ENCODE measurements around the gene BAIAP2. TPM values are rescaled to one million over a fixed set of nuclear protein-coding genes. Genes with fewer than 3 reads are reported as not detected.
A peak's percentile ranks its signal among the peaks of the same experiment; 100 is the strongest.

BAIAP2 gene
- total RNA-seq, 2 donors from 2014 or later = 11.0 to 13.9 TPM

DNA sequence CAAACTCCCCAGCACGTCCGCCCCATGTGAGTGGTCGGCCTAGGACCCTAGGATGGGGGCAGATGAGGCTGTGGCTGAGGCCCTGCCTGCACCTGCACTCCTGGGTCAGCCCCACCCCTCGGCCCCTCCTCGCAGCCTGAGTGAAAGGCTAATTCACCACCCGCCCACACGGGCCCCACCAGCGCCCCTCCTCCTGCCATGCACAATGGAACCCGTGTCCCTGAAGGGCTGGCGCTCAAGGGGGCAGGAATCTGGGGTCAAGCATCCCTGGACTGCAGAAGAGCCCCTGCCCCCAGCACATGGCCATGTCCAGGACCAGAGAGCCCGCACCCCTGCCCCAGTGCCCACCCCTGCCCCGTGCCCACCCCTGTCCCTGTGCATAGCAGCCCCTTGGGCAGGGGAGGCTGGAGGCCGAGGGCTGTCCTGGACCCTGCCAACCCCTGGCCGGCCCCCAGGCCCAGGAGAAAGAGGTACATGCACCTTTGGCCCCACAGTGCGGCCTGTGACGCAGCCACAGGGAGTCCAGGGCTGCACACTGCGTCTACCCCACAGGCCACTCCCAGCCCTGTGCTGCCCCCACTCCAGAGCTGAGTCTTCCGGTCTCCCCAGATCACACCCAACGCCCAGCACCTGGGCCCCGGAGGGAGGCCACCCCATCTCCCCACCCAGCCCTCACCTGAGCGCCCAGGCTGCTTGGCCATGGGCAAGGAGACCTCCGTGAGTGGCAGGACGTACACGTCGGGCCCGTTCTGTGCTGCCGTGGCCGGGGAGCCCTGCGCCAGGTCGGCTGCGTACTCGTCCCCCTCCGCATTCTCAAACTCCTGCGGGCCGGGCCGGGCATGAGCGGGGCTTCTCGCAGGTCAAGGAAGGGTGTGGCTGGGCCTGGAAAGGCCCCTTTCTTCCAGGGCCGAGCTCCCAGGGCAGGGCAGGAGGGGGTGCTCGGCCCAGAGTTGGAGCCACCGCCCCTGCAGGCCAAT lies 95.7 kb downstream of the BAIAP2 start:
- ATAC-seq (no peak), DNase-seq (no peak)
- H3K4me1 Mint-ChIP-seq = no peaks in the 10 kb centered on the region
- H3K27me3 Mint-ChIP-seq = no peaks in the 10 kb centered on the region
- H3K4me3 Mint-ChIP-seq = no peak overlapping the region
- H3K9me3 ChIP-seq (ENCODE audit: control insufficient read depth, low read length, poor library complexity, severe bottlenecking) = no peaks in the 10 kb centered on the region
- H3K36me3 Mint-ChIP-seq (ENCODE audit: low read depth) = no peaks in the 10 kb centered on the region
- no peak overlapping the region for H3K27ac Mint-ChIP-seq

DNA sequence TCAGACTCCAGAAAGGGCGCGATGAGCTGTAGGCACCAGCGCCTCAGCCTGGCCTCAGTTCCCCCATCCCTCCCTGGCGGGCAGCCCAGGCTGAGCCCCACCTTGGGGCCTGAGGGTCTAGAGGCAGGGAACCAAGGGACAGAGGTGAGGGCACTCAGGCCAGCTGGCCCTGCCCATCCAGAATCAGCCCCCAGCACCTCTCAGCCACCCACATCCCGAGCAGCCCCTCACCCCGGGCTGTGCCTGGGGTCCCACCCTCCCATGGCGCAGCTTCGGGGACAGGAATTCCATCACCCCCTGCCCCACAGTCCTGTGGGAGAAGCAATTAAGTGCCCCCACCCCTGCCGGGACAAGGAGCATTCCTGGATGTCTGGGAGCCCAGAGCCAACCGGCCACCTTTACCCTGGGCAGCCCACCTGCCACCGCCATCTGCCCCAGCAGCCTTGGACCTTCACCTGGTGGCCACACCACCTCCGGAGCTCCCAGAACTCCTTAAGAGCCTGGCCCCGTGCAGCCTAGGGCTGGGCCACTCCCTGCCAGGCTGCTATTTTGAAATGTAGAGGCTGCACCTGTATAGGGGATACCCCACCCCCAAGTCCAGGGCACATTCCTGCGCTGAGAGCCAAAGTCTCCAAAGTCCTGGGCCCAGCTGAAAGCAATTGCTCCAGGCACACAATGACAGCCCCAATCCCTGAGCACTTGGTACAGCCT lies 96.7 kb downstream of the BAIAP2 start:
- DNase-seq (no peak), ATAC-seq (no peak)
- Mint-ChIP-seq H3K4me1 (no peaks in the 10 kb centered on the region), H3K4me3 (no peak overlapping the region), H3K27me3 (no peaks in the 10 kb centered on the region), H3K36me3 (ENCODE audit: low read depth) (no peaks in the 10 kb centered on the region), H3K27ac (no peak overlapping the region)
- H3K9me3 ChIP-seq (ENCODE audit: control insufficient read depth, low read length, poor library complexity, severe bottlenecking) = no peaks in the 10 kb centered on the region

DNA sequence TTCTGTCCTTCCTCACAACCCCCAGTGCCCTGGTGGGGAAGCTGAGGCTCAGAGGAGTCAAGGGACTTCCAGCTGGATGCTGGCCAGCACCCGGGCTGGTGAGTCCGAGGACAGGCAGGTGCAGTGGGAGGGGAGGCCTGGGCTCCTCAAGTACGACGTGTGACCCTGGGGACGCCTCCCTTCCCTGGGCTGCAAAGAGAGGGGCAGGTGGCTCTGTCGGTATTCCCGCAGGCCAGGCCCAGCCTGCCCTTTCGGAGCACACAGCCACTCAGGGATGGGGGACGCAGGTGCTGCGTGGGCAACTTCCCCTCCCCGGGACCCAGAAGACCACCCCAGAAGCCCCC lies 97.2 kb downstream of the BAIAP2 start:
- Mint-ChIP-seq H3K4me3 (no peak overlapping the region), H3K36me3 (ENCODE audit: low read depth) (no peaks in the 10 kb centered on the region), H3K4me1 (no peaks in the 10 kb centered on the region), H3K27me3 (no peaks in the 10 kb centered on the region), H3K27ac (no peak overlapping the region)
- no peaks in the 10 kb centered on the region for H3K9me3 ChIP-seq (ENCODE audit: control insufficient read depth, low read length, poor library complexity, severe bottlenecking)
- ATAC-seq (no peak), DNase-seq (no peak)

DNA sequence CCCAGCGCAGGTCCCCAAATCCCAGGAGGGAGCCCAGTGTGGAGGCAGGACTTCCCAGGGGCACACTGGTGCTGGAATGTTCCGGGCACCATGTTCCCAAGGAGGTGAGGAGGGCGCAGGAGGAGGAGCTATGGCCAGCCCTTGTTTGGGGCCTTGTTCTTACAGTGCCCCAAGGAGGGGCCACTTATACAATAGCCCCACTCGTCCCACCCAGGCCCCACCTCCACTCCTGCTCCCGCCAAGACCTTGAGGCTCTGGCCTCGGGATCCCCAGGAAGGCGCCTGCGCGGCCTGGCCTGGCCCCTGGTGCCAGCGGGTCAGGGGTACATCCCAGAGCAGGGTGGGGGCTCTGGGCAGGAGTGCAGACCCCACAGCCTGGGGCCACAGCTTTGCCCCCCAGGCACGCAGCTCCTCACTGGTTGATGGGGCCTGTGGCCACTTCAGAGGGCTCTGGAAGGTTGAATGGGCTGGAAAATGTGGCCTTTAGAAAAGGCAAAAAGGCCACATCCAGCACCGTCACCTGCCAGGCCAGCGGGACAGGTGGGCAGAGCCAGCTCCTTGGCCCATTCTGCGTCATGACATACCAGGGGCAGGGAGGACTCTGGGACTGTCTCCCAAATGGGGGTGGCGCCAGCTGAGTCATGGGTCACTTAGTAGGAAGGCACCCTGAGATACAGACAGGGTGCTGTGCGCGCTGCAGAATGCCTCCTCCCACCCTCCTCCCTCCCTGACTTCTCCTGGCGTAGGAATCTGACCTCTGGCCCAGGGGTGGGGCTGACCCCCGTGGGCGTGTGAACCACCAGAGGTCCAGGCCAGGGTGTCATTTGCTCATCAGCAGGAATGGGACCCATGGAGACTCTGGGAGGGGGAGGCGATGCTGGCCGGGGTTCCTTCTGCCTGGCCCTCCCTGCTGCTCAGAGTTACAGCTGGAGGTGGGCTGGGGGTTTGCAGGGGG lies 98.1 kb downstream of the BAIAP2 start:
- DNase-seq = no peak
- no peaks in the 10 kb centered on the region for H3K27me3 Mint-ChIP-seq
- H3K36me3 Mint-ChIP-seq (ENCODE audit: low read depth) = no peaks in the 10 kb centered on the region
- no peak overlapping the region for H3K4me3 Mint-ChIP-seq
- ATAC-seq = no peak
- no peaks in the 10 kb centered on the region for H3K4me1 Mint-ChIP-seq
- no peak overlapping the region for H3K27ac Mint-ChIP-seq
- no peaks in the 10 kb centered on the region for H3K9me3 ChIP-seq (ENCODE audit: control insufficient read depth, low read length, poor library complexity, severe bottlenecking)

DNA sequence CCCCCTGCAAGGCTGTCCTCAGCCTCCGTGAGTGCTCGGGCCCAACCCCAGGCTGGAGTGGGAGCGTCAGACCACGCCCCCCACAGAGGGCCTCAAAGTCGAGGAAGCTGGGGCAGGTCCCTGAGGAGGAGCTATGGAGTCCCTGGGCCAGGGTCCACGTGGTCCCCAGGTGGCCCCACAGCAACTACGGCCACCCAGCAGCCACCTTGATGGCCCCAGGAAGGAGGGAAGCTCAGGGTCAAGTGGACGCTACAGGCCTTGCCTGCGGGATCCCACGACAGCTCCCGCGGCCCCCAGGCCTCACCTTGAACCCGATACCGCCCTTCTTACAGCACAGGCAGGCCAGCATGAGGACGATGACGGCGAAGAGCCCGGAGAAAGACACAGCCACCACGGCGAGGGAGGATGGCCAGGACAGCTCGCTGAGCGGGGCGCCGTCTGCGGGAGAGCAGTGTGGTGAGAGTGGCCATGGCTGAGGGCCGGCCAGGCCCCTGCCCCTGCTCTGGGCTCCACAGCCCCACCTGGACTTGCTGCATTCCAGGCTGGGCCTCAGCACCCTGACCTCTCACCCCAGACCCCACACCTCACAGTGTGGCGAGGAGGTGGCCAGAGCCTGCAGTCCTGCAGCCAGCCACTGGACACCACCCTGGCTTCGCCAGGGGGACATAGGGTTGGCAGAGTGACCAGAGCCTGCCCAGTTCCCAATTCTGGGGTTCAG lies 99.3 kb downstream of the BAIAP2 start:
- no peak for ATAC-seq
- no peak for DNase-seq
- H3K9me3 ChIP-seq (ENCODE audit: control insufficient read depth, low read length, poor library complexity, severe bottlenecking) = no peaks in the 10 kb centered on the region
- no peak overlapping the region for H3K27ac Mint-ChIP-seq
- no peaks in the 10 kb centered on the region for H3K36me3 Mint-ChIP-seq (ENCODE audit: low read depth)
- H3K27me3 Mint-ChIP-seq = no peaks in the 10 kb centered on the region
- no peak overlapping the region for H3K4me3 Mint-ChIP-seq
- H3K4me1 Mint-ChIP-seq = no peaks in the 10 kb centered on the region

DNA sequence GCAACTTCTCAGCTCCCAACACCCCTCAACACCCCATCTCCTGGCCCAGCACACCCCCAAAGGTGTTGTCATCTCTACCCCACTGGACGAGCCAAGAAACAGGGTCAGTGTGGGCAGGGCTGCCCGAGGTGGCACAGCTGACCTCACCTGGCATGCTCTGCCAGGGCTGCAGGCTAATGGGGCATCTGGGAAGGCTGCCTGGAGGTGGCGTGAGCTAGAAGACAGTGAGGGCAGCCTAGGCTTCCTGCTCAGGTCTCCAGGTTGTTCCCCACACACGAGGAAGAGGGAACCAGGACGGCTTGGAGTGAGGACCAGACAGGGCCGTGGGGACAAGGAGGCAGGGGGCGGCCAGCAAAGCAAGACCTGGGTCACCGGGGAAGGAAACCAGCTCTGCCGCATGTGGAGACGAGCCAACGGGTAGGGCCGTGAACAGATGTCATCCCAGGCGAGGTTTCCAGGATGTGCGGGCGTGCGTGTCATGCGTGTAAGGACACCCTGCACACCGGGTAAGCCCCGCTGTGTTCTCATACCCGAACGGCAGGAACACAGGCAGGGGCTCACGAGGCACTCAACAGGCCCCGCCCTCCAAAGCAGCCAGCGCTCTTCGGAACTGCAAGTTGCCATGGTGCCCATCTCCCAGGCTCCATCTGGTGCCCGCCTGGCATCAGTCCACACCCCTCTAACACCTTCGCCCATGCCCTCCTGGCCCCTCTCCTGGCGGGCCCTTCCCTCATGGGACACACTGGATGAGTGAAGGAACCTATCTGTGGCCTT lies 100.7 kb downstream of the BAIAP2 start:
- no peaks in the 10 kb centered on the region for H3K9me3 ChIP-seq (ENCODE audit: control insufficient read depth, low read length, poor library complexity, severe bottlenecking)
- no peak overlapping the region for H3K4me3 Mint-ChIP-seq
- H3K27ac Mint-ChIP-seq = no peak overlapping the region
- DNase-seq (no peak), ATAC-seq (no peak)
- no peaks in the 10 kb centered on the region for H3K4me1 Mint-ChIP-seq
- no peaks in the 10 kb centered on the region for H3K36me3 Mint-ChIP-seq (ENCODE audit: low read depth)
- H3K27me3 Mint-ChIP-seq = no peaks in the 10 kb centered on the region

DNA sequence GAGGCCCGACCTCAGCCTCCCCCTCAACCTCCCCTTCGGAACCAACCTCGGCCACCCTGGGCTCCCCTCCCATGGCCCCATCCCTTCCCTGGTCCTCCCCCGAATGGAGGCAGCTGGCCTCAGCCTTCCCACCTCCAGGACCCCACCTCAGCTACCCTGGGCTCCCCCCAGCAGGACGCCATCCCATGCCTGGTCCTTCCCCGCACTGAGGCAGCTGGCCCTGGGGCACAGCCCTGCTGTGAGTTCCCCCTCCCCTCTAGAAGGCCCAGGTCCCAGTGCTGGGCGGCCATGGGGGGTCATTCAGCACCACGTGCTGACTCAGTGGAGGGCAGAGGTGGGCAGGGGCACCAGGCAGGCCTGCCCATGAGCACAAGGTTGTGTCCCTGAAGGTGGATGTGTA lies 101.4 kb downstream of the BAIAP2 start:
- ATAC-seq (no peak), DNase-seq (no peak)
- Mint-ChIP-seq H3K27ac (no peak overlapping the region), H3K4me3 (no peak overlapping the region), H3K4me1 (no peaks in the 10 kb centered on the region), H3K36me3 (ENCODE audit: low read depth) (no peaks in the 10 kb centered on the region), H3K27me3 (no peaks in the 10 kb centered on the region)
- no peaks in the 10 kb centered on the region for H3K9me3 ChIP-seq (ENCODE audit: control insufficient read depth, low read length, poor library complexity, severe bottlenecking)

DNA sequence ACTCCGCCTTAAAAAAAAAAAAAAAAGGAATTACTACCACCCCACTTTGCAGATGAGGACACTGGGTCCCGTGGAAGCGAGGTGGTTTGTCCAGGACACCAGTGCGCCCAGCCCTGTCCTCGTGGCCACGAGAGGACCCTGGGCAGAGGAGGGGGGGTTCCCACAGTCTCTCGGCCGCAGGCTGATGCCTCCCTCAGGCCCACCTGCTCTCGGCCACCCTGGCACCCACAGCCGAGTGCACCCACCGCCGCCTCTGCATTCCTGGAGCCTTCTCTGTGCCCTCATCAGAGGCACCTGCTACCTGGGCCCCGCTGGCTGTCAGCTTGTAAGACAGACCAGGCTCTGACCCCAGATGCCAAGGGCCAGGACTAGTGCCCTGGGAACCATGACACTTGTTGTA lies 102.3 kb downstream of the BAIAP2 start:
- H3K27ac Mint-ChIP-seq = no peak overlapping the region
- ATAC-seq (no peak), DNase-seq (no peak)
- H3K27me3 Mint-ChIP-seq = no peaks in the 10 kb centered on the region
- H3K4me3 Mint-ChIP-seq = no peak overlapping the region
- H3K36me3 Mint-ChIP-seq (ENCODE audit: low read depth) = no peaks in the 10 kb centered on the region
- H3K4me1 Mint-ChIP-seq = no peaks in the 10 kb centered on the region
- H3K9me3 ChIP-seq (ENCODE audit: control insufficient read depth, low read length, poor library complexity, severe bottlenecking) = no peaks in the 10 kb centered on the region

DNA sequence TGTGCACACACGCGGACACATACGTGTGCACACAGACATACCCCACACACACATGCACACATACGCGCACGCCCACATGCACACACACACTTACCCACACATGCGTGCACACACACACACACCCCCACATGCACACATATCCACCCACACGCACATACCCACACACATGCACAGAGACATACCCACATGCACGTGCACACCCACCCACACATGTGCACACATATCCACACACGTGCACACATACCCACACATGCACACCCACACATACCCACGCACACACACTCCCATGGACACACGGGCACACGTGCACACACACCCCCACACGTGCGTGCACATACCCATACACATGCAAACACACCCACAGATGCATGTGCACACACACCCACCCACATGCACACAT lies 103.1 kb downstream of the BAIAP2 start:
- H3K9me3 ChIP-seq (ENCODE audit: control insufficient read depth, low read length, poor library complexity, severe bottlenecking) = no peaks in the 10 kb centered on the region
- Mint-ChIP-seq H3K4me3 (no peak overlapping the region), H3K4me1 (no peaks in the 10 kb centered on the region), H3K36me3 (ENCODE audit: low read depth) (no peaks in the 10 kb centered on the region), H3K27ac (peak overlapping the region; percentile 41), H3K27me3 (no peaks in the 10 kb centered on the region)
- ATAC-seq (no peak), DNase-seq (no peak)

DNA sequence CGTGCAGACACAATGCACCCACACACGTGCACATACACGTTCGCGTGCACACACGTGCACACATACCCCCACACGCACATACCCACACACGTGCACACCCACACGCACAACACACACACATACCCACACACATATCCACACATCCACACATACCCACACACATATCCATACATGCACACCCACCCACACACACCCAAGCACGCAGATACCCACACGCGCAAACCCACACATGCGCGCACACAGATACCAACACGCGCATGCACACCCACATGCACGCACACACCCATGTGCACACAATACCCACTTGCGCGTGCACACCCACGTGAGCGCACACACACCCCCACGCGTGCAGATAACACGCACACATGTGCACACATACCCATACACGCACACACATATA lies 103.5 kb downstream of the BAIAP2 start:
- Mint-ChIP-seq H3K36me3 (ENCODE audit: low read depth) (no peaks in the 10 kb centered on the region), H3K4me3 (no peak overlapping the region), H3K27ac (peak overlapping the region; percentile 41), H3K27me3 (peaks cover 1% of the 10 kb centered on the region), H3K4me1 (no peaks in the 10 kb centered on the region)
- ATAC-seq (no peak), DNase-seq (no peak)
- no peaks in the 10 kb centered on the region for H3K9me3 ChIP-seq (ENCODE audit: control insufficient read depth, low read length, poor library complexity, severe bottlenecking)

DNA sequence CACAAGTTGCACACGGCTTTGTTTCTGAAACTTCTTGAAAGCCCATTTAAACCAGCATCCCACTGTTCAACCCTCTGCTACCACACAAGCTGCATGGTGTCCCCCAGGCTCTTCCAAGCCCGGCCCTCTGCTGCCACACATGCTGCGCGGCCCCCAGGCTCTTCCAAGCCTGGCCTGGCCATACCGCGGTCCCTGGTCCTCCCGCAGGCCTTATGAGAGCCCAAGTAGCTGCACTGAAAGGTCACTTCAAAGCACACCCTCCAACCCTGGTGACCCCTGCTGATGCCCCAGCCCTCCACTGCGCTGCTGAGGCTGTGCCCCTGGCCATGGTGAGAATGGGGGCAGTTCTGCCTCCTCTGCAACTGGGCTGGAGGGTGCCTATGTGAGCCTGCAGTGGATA lies 104.5 kb downstream of the BAIAP2 start:
- Mint-ChIP-seq H3K27ac (no peak overlapping the region), H3K27me3 (peaks cover 7% of the 10 kb centered on the region), H3K36me3 (ENCODE audit: low read depth) (no peaks in the 10 kb centered on the region), H3K4me3 (no peak overlapping the region), H3K4me1 (no peaks in the 10 kb centered on the region)
- H3K9me3 ChIP-seq (ENCODE audit: control insufficient read depth, low read length, poor library complexity, severe bottlenecking) = no peaks in the 10 kb centered on the region
- ATAC-seq = no peak
- no peak for DNase-seq

DNA sequence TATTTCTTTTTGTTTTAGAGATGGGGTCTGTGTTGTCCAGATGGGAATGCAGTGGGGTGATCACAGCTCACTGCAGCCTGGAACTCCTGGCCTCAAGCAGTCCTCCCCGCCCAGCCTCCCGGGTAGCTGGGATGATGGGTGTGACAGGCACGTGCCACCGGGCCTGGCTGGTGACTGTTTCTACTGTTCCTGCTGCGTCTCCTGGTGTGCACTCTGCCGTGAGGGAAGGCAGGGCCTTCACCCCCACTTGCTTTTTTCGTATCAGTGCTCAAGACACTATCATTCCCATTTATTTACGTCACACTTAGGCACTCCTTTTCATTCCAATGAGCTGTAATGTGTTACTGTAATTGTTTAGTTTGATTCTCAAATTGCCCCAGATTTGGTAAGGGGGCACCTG lies 105.1 kb downstream of the BAIAP2 start:
- Mint-ChIP-seq H3K4me3 (no peak overlapping the region), H3K36me3 (ENCODE audit: low read depth) (no peaks in the 10 kb centered on the region), H3K4me1 (no peaks in the 10 kb centered on the region), H3K27ac (no peak overlapping the region), H3K27me3 (peaks cover 7% of the 10 kb centered on the region)
- DNase-seq = no peak
- ATAC-seq = no peak
- H3K9me3 ChIP-seq (ENCODE audit: control insufficient read depth, low read length, poor library complexity, severe bottlenecking) = no peaks in the 10 kb centered on the region
